NCI-H128 (cell line): Measurements from ENCODE around the gene PARP1.

Experiments used
- DNase-seq: peaks from one replicate; lab custom pipeline; 2025; ENCODE audit not compliant: unreplicated experiment; lab: John Stamatoyannopoulos, UW

The PARP1 gene

GRCh38 chr1:226381226-226381998 lies 26.5 kb downstream of the PARP1 start:
- DNase-seq: no peak

- DNase-seq: no peak
Measured at GRCh38 chr1:226378071-226378470, 29.8 kb downstream of the PARP1 start.

GRCh38 chr1:226376300-226376699 lies 31.6 kb downstream of the PARP1 start:
- no peak for DNase-seq

DNA sequence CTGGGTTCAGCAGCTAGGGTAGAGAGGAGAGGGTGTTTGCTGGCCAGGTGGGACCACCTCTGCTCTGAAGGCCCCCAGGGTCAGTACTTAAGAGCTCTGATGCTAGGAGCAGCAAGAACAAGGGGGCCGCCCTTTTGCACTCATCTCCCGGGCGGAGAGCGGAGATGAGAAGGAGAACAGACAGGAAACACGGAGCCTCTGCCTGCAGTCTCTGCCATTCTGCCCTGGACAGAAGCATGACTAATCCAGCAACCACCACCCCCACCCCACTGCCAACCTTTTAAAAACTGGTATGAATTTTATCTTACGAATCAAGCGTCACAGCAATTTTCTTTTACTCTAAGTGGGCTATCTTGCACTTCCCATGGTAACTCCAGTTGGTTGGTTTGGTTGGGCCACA lies 34.5 kb downstream of the PARP1 start:
- no peak for DNase-seq

DNA sequence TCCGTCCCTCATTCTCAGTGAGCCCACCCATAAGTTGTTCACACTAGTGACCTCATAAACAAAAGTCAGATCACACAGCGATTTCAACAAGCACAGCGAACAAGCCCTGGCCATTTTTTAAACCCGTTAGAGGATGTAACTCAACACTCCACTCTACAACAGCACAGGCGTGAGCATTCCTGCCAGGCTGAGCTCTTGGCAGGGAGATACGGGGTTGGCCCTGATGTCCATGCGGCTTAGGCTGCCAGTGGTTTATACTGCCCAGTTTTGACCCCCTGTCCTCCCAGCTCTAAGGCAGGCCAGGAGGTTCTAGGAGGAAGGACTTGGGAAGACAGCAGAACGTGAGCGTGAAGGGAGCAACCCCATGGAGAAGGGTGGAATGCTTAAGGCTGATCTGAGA lies 35.0 kb downstream of the PARP1 start:
- no peak for DNase-seq

- no peak for DNase-seq
Measured at GRCh38 chr1:226371866-226372490, 35.9 kb downstream of the PARP1 start.

GRCh38 chr1:226371027-226371694 lies 36.7 kb downstream of the PARP1 start:
- no peak for DNase-seq

DNA sequence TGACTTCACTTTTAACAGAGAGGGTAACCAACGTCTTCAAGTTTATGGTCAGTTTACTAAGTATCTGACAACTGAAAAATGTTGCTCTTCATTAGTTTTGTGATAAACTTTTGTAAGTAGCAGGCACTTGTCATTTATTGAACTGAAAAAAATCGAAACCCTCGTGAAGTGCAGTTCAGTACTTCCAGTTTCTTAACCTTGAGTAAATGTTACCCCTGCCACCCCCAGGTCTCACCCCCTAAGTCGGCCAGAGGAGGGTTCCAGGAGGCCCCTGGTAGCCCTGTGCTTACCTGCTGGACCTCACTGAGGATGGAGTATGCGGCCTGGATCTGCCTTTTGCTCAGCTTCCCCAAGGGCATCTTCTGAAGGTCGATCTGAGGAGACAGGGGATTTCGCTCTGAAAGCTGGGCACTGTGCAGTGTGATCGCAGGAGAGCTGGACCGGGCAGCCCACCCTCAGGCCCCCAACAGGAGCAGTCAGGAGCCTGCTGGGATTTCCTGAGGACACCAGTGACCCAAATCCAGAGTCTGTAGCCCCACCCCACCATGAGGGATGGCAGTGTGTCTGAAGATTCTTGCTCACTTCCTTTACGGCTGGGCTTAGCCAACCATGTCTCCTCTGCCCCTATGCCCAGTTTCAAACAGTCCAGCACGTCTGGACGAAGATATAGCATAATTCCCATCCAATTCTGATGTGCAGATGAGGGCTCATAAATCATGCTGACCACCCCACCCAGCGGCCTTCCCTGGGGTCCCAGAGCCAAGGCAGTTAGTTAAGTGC lies 37.6 kb downstream of the PARP1 start:
- DNase-seq: no peak

- no peak for DNase-seq
Measured at GRCh38 chr1:226369110-226369509, 38.8 kb downstream of the PARP1 start.

GRCh38 chr1:226366290-226366689 lies 41.6 kb downstream of the PARP1 start:
- DNase-seq: no peak

- no peak for DNase-seq
Measured at GRCh38 chr1:226365831-226366231, 42.1 kb downstream of the PARP1 start.

DNA sequence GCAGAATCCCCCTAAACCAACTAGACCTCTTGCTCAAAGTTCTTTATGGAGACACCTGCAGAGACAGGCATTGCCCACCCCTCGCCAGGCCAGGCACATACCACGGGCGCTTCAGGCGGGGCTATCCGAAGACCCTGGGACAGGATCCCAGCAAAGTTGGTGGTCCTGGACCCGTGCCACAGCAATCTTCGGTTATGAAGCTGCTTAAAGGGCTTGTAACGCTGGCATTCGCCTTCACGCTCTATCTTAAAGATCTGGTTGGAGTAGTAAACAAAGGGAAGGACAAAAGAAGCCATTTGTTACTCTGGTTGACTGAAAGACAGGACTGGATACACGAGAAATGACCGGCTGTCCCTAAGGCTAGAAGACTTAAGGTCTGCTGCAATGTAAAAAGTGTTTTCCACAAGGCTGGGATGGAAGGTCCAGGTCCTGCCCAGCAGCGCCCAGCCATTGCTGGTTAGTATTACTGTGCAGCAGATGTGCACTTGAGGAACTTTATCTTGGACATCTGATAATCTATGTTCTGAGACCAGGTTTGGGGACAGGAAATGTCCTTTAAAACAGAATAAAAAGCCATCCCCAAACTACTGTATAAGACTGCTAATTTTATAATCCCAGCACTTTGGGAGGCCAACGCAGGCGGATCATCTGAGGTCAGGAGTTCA lies 42.9 kb downstream of the PARP1 start:
- DNase-seq: no peak

DNA sequence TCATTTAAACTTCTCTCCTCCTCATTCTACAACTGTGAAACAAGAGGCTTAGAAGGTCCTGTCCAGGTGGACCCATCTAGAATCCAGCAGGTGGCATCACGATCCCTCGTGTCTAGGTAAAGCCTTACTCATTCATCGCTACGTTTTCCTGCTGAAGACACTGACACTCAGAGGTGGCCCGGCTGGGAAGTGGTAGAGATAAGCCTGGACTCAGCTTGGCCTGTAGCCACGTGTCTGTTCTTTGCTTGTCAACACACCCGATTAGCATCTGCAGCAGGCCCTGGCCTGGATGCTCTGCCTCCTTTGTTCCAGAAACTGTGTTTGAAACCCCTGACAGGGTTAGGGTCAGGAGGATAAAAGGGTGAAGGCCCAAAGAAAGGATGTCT lies 43.4 kb downstream of the PARP1 start:
- no peak for DNase-seq

DNA sequence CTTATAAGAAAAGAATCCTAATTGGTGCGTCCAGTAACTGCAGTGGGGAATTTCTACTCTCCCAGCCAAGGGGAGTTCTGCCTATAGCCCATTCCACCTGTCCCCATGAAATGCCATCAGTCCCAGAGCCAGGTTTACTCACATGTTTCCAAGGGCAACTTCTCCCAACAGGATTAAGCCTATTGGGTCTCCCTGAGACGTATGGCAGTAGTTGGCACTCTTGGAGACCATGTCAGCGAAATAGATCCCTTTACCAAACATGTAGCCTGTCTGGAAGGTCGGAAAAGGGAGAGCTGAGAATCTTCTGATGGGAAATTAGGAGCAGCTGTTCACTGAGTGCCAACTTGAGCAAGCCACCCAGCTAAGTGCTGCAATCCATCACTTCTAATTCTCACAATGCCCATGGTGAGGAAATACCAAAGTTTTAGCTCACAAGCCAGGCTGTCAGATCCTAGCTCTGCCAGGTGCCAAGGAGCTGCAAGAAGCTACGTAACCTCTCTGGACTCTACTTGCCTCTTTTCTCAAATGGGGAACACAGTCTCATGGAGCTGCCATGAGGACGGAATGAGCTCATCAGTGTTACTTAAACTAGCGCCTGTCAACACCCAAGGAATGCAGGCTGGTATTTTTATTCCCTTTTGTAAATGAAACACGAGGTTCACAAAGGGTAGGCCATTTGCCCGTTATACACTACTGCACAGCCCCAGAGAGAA lies 43.9 kb downstream of the PARP1 start:
- DNase-seq: no peak

GRCh38 chr1:226362891-226363447 lies 44.9 kb downstream of the PARP1 start:
- no peak for DNase-seq

DNA sequence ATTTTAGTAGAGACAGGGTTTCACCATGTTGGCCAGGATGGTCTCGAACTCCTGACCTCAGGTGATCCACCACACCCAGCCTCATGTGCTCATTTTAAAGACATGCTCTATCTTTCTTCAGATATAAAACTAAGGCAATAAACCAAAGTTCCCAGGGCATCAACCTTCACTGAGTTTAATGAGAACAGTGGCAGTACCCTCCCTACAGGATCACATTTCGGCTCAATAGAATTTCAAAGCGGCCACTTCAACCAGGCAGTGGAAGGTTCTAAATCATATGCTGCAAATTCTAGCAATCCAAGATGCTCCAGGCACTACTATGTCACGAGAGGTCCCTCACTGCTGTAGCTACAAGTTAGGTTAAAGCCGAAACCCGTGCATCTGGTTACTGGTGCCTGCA lies 45.5 kb downstream of the PARP1 start:
- no peak for DNase-seq

DNA sequence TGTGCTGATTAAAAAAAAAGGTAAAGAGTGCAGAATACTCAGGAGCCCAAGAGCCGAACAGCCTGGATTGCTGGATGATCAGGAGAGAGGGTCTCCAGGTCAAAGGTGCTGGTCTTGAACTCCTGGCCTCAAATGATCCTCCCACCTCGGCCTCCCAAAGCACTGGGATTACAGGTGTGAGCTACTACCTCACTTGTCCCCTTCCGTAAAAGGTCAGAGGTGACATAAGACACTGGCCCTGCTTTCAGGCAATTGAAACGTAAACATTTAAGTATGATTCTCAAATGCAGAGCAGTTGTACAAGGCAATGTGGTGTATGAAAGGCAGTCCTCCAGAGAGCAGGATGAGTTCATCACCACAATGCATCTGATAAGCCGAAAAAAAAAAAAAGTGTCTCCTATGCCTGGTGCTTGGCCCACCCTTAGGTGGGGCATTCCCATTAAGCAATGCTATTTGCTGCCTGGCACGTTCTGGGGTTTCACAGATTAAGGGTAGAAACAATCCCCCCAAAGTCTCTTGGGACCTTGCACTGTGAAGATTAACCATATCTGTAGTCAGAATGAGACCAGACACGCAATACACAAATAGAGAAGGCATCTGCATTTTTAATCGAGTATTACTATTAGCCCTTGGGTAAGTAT lies 47.7 kb downstream of the PARP1 start:
- no peak for DNase-seq

- no peak for DNase-seq
Measured at GRCh38 chr1:226357416-226357815, 50.5 kb downstream of the PARP1 start.

DNA sequence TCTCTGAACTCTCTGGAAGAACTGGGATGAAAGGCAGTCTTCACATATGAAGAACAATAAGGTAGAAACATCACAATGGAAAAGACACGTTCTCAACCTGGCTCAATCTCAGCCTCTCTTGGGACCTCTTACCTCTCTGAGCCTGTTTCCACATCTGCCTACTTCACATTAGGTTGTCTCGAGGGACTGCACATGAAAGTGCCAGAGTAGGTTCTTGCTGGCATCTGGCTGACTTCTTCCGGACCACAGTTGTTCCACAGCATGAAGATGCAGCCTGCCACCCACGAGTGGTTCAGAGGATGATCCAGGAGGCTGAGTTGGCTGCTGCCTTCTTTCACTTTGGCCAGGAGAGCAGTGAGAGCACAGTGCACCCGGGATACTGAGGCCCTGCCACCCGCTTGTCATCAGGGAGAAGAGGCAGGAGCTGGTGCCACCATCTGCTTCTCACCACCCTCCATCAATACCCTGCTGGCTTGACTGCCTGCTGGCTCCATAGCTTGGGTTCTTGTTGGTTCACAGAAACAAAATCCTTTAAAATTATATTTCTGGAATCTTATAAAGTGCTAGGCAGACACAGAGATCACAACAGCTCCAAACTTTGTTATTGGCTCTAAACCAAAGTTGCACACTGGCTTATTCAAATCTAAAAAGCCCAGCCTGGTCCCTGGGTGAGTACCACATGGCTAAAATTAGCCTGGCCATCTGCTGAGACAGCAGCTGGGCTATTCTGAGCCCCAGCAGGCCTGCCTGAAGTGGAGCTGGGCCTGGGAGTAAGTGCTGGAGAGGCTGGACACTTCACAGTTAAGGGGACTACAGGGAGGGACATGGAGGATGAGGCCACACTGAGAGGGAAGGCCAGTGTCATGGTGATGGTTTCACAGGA lies 52.0 kb downstream of the PARP1 start:
- no peak for DNase-seq
